GM12878 (cell line): Measurements from ENCODE around the gene SLC13A2. TPM values are rescaled to one million over a fixed set of nuclear protein-coding genes. Genes with fewer than 3 reads are reported as not detected.

Experiments used
- ATAC-seq: fragments of 200-7000 bp; cut with Tn5 transposase; 3 replicates; pipeline ENCODE4 v1.9.1; 2020; ENCODE audit warnings: mild to moderate bottlenecking, moderate library complexity
- BruUV-seq: library from RNA; stranded (reverse); fragments of 400-500 nt; replicated peaks from 2 replicates; lab custom pipeline; 2021; lab: Mats Ljungman, UMichigan
- CTCF ChIA-PET: fragments of 300-600 bp; sonication (Branson Sonifier 250); formaldehyde crosslinking; extraction: SDS; loops from one replicate; lab custom pipeline; 2021; ENCODE audit warnings: inconsistent platforms; lab: Yijun Ruan, JAX
- POLR2A ChIA-PET: fragments of 350-600 bp; formaldehyde crosslinking; extraction: SDS; loops from one replicate; lab custom pipeline; 2021; ENCODE audit warnings: inconsistent platforms; lab: Charles Lee
- RAD21 ChIA-PET: fragments of 300-600 bp; sonication (Branson Sonifier 250); formaldehyde crosslinking; loops from one replicate; lab custom pipeline; 2023; ENCODE audit warnings: antibody characterized with exemption; ENCODE audit not compliant: unreplicated experiment; lab: Charles Lee
- SMC1A ChIA-PET: fragments of 300-600 bp; sonication (Branson Sonifier 250); formaldehyde crosslinking; loops from one replicate; lab custom pipeline; 2023; ENCODE audit not compliant: unreplicated experiment, uncharacterized antibody; lab: Charles Lee
- DNase-seq: peaks from one replicate; pipeline ENCODE4 v3.0.0-alpha.2; 2011; ENCODE audit warnings: low read depth, low spot score
- FAIRE-seq: peaks from 3 replicates; lab custom pipeline; 2011; peaks lifted over from hg19 to GRCh38; lab: Jason Lieb, UNC
- H2AFZ ChIP-seq: 2 replicates; pipeline ENCODE4 v1.6.0; 2011; ENCODE audit warnings: low read depth, low read length, control low read depth; ENCODE audit not compliant: control insufficient read depth
- H3K27ac ChIP-seq: 2 replicates; pipeline ENCODE4 v1.5.1; 2011; ENCODE audit warnings: control low read depth; ENCODE audit not compliant: control insufficient read depth, insufficient read depth
- H3K27me3 ChIP-seq, 2 experiments: replicated peaks in 1 of 2; 2 replicates each; pipeline versions ENCODE4 v1.6.0 to v1.6.1; 2011; ENCODE audit warnings: low read length in 1 of 2; ENCODE audit not compliant: control insufficient read depth in 2 of 2, insufficient read depth in 2 of 2
- H3K36me3 ChIP-seq, 2 experiments: 2 replicates each; pipeline ENCODE4 v1.5.1; 2011; ENCODE audit warnings: low read length in 1 of 2; ENCODE audit not compliant: control insufficient read depth in 2 of 2, insufficient read depth in 2 of 2
- H3K4me1 ChIP-seq: 2 replicates; pipeline ENCODE4 v1.6.1; 2011; ENCODE audit warnings: mild to moderate bottlenecking, low read length, moderate library complexity, mixed read lengths; ENCODE audit not compliant: control insufficient read depth, insufficient read depth
- H3K4me2 ChIP-seq: 2 replicates; pipeline ENCODE4 v1.6.0; 2011; ENCODE audit warnings: control low read depth; ENCODE audit not compliant: control insufficient read depth, insufficient read depth
- H3K4me3 ChIP-seq: fragments of 200-600 bp; sonication (generic); 2 replicates; pipeline ENCODE4 v1.5.1; 2016
- H3K79me2 ChIP-seq: 2 replicates; pipeline ENCODE4 v1.6.0; 2011; ENCODE audit warnings: low read length; ENCODE audit not compliant: control insufficient read depth, insufficient read depth
- H3K9ac ChIP-seq: 2 replicates; pipeline ENCODE4 v1.8.0; 2011; ENCODE audit warnings: low read length, control low read depth, mixed read lengths; ENCODE audit not compliant: control insufficient read depth, insufficient read depth
- H3K9me3 ChIP-seq: replicated peaks from 3 replicates; pipeline ENCODE4 v1.5.1; 2011; ENCODE audit warnings: mild to moderate bottlenecking, low read length; ENCODE audit not compliant: control insufficient read depth, insufficient read depth
- H4K20me1 ChIP-seq: 2 replicates; pipeline ENCODE4 v1.6.0; 2011; ENCODE audit not compliant: control insufficient read depth, insufficient read depth
- BRCA1 ChIP-seq: IDR thresholded peaks from 2 replicates; pipeline ENCODE4 v1.6.1; 2011; ENCODE audit warnings: low read depth, low read length, improper control_type of control experiment
- FOS ChIP-seq: IDR thresholded peaks from 3 replicates; pipeline ENCODE4 v1.6.1; 2011; ENCODE audit warnings: borderline replicate concordance; ENCODE audit not compliant: insufficient read length; ENCODE audit errors: extremely low read depth
- MEF2A ChIP-seq: IDR thresholded peaks from 2 replicates; pipeline ENCODE4 v1.6.1; 2011; ENCODE audit warnings: low read depth, mild to moderate bottlenecking, low read length, moderate library complexity; ENCODE audit not compliant: insufficient read depth
- NFYA ChIP-seq: IDR thresholded peaks from 2 replicates; pipeline ENCODE4 v1.6.1; 2011; ENCODE audit warnings: low read depth, mild to moderate bottlenecking, low read length, improper control_type of control experiment, borderline replicate concordance
- NR2F1 ChIP-seq: fragments of 450-650 bp; conservative IDR thresholded peaks from 2 replicates; pipeline ENCODE4 v1.6.1; 2017; ENCODE audit warnings: mild to moderate bottlenecking
- PML ChIP-seq: IDR thresholded peaks from 2 replicates; pipeline ENCODE4 v1.6.1; 2012; ENCODE audit warnings: low read length, inconsistent platforms
- POLR2A ChIP-seq: IDR thresholded peaks from 2 replicates; pipeline ENCODE4 v1.6.1; 2011; ENCODE audit warnings: low read depth, mild to moderate bottlenecking, low read length
- SIX5 ChIP-seq: IDR thresholded peaks from 2 replicates; pipeline ENCODE4 v1.6.1; 2011; ENCODE audit warnings: mild to moderate bottlenecking, low read depth, low read length, moderate library complexity; ENCODE audit not compliant: severe bottlenecking
- TCF12 ChIP-seq: IDR thresholded peaks from 2 replicates; pipeline ENCODE4 v1.6.1; 2011; ENCODE audit warnings: low read depth, mild to moderate bottlenecking, low read length
- ZNF274 ChIP-seq: IDR thresholded peaks from one replicate; pipeline ENCODE4 v1.8.0; 2011; ENCODE audit not compliant: insufficient read length, insufficient read depth
- WGBS: methylation state at CpG from one replicate; pipeline ENCODE4 v1.1.6; 2016; ENCODE audit warnings: low lambda C conversion rate; ENCODE audit not compliant: insufficient replicate concordance, insufficient coverage; ENCODE audit errors: missing lambda C conversion rate; 5-methylcytosine and 5-hydroxymethylcytosine counted together
- in situ Hi-C: fragments of 300-500 bp; cut with MboI; formaldehyde crosslinking; loops from 9 replicates; pipeline ENCODE4 v1.14.3; 2018; ENCODE audit warnings: mixed read lengths
- intact Hi-C: fragments of 100-400 bp; cut with micrococcal nuclease; formaldehyde crosslinking; loops from one replicate; pipeline ENCODE4 v1.14.2; 2022; ENCODE audit not compliant: unreplicated experiment
- polyA plus RNA-seq, 11 experiments: library from polyadenylated mRNA; depleted of rRNA in 4 of 11; unstranded in 6 of 11; stranded (reverse) in 5 of 11; fragments of >200 nt; fragmentation: Nextera tagmentation in 4 of 11; fragmentation: Illumina TruSeq in 1 of 11; extraction: Ambion mirVana in 4 of 11; extraction: Trizol in 1 of 11; gene quantifications; 1 replicate in 1 of 11; 2 replicates in 10 of 11; pipeline versions ENCODE4 v1.2.1 to v1.2.3, GENCODE V29; 2011 to 2016; ENCODE audit warnings: inconsistent platforms in 2 of 11, missing spikeins in 2 of 11, low read depth in 1 of 11
- total RNA-seq, 4 experiments: library from RNA; depleted of rRNA in 3 of 4; stranded (reverse); fragments of >200 nt in 3 of 4; fragmentation: Illumina TruSeq in 1 of 4; extraction: Trizol in 1 of 4; gene quantifications; 2 replicates each; pipeline versions ENCODE4 v1.2.1 to v1.2.3, GENCODE V29; 2013 to 2021
- TF ChIP-seq, protein P1 (sequence below): IDR thresholded peaks from 2 replicates; pipeline ENCODE4 v1.6.1; 2011; ENCODE audit warnings: mild to moderate bottlenecking, low read depth, low read length, moderate library complexity; ENCODE audit not compliant: insufficient replicate concordance

The SLC13A2 gene
- total and polyA plus RNA-seq, 10 of the 15 experiments (the other 5 are each of a cell fraction or from before 2014, with no cell fraction given): 0.03 to 0.13 (median 0.05) TPM; not detected in 6

DNA sequence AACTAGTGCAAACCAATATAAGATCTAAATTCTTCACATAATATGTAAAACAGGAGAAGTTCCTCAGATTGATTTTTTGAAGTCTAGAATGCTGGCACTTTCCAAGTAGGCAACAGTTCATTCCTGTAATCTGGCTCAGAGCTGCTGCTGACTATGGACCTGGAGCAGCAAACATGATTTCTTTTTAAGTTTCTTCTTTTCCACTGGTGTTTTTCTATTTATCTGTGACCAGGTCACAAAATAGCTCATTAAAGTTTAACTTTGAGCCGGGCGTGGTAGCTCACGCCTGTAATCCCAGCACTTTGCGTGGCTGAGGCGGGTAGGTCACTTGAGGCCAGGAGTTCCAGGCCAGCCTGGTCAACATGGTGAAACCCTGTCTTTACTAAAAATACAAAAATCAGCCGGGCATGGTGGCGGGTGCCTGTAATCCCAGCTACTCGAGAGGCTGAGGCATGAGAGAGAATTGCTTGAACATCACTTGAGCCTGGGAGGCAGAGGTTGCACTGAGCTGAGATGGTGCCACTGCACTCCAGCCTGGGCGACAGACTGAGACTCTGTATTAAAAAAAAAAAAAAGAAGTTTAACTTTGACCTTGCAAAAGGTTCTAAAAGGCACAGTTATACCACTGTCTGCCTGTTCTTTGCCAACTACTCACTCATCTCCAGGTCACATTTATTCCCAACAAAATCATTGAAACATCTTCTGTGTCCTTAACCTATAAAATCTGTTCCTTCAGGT is 29.4 kb upstream of the SLC13A2 start (continued):
- no peak for TF ChIP-seq ZNF274

DNA sequence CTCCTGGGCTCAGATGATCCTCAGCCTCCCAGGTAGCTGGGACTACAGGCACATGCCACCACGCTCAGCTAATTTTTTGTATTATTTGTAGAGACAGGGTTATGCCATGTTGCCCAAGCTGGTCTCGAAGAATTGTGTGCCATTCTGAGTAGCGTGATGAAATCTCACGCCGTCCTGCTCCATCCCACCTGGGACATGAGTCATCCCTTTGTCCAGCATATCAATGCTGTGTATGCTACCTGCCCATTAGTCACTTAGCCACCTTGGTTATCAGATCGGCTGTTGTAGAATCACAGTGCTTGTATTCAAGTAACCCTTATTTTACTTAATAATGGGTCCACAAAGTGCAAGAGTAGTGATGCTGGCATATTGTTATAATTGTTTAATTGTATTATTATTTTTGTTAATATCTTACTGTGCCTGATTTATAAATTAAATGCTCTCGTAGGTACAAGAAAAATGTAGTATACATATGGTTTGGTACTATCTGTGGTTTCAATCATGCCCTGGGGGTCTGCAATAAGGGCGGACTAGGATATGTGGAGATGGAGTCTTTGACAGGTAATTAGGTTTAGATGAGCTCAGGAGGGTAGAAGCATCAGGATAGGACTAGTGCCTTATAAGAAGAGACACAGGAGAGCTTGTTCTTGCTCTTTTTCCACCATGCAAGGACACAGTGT is 26.6 kb upstream of the SLC13A2 start:
- ATAC-seq (no peak), DNase-seq (no peak), FAIRE-seq (no peak)
- SMC1A ChIA-PET: no interaction called here
- TF ChIP-seq, protein P1, sequence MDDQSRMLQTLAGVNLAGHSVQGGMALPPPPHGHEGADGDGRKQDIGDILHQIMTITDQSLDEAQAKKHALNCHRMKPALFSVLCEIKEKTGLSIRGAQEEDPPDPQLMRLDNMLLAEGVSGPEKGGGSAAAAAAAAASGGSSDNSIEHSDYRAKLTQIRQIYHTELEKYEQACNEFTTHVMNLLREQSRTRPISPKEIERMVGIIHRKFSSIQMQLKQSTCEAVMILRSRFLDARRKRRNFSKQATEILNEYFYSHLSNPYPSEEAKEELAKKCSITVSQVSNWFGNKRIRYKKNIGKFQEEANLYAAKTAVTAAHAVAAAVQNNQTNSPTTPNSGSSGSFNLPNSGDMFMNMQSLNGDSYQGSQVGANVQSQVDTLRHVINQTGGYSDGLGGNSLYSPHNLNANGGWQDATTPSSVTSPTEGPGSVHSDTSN: no peak
- TF ChIP-seq FOS: no peak
- no peak for TF ChIP-seq TCF12
- no peak for TF ChIP-seq POLR2A
- no peak for TF ChIP-seq PML
- no peak for TF ChIP-seq NFYA
- TF ChIP-seq NR2F1: no peak
- TF ChIP-seq MEF2A: no peak
- no peak for TF ChIP-seq SIX5
- TF ChIP-seq BRCA1: no peak
- intact Hi-C loops: loop anchor here (10.0 kb wide), 1 partner anchor 98 kb away; no protein-coding TSS in a partner anchor
- no peak overlapping the region for H3K9ac ChIP-seq
- BruUV-seq: no TSS peak
- POLR2A ChIA-PET: no interaction called here
- H3K27me3 ChIP-seq: no peaks in the 10 kb centered on the region
- in situ Hi-C loops: no loop called here
- no peak overlapping the region for H3K27ac ChIP-seq
- no peaks in the 10 kb centered on the region for H3K36me3 ChIP-seq
- no peaks in the 10 kb centered on the region for H3K4me1 ChIP-seq
- H2AFZ ChIP-seq: no peak overlapping the region
- 27% methylated on average over 8 of the region's 8 CpGs for WGBS
- no peak overlapping the region for H3K4me3 ChIP-seq
- CTCF ChIA-PET: no interaction called here
- no peak overlapping the region for H3K4me2 ChIP-seq
- no peaks in the 10 kb centered on the region for H3K9me3 ChIP-seq
- RAD21 ChIA-PET: no interaction called here
- no peaks in the 10 kb centered on the region for H3K79me2 ChIP-seq
- no peaks in the 10 kb centered on the region for H4K20me1 ChIP-seq
